DMS53 treated with DMSO at 0.1 percent for 48 hours (cell line): ENCODE results near the gene RPS27L.

ENCODE experiments used
- DNase-seq: peaks from one replicate; lab custom pipeline; 2025; ENCODE audit not compliant: unreplicated experiment; lab: John Stamatoyannopoulos, UW

Gene RPS27L

GRCh38 chr15:63188247-63188925 is 31.1 kb upstream of the RPS27L start:
- DNase-seq: no peak

- DNase-seq: no peak
Observed at GRCh38 chr15:63187589-63188226, 30.4 kb upstream of the RPS27L start.

- no peak for DNase-seq
Observed at GRCh38 chr15:63186065-63186464, 28.8 kb upstream of the RPS27L start.

GRCh38 chr15:63185206-63185605 is 27.9 kb upstream of the RPS27L start:
- no peak for DNase-seq

GRCh38 chr15:63181648-63182047 is 24.4 kb upstream of the RPS27L start:
- no peak for DNase-seq

GRCh38 chr15:63180746-63181145 is 23.5 kb upstream of the RPS27L start:
- no peak for DNase-seq

GRCh38 chr15:63178034-63178433 is 20.8 kb upstream of the RPS27L start:
- DNase-seq: no peak

- no peak for DNase-seq
Observed at GRCh38 chr15:63176302-63176701, 19.0 kb upstream of the RPS27L start.

- DNase-seq: no peak
Observed at GRCh38 chr15:63172851-63173451, 15.7 kb upstream of the RPS27L start.

- DNase-seq: no peak
Observed at GRCh38 chr15:63172376-63172775, 15.1 kb upstream of the RPS27L start.

GRCh38 chr15:63169788-63170187 is 12.5 kb upstream of the RPS27L start:
- no peak for DNase-seq

GRCh38 chr15:63166219-63166618 is 8.9 kb upstream of the RPS27L start:
- no peak for DNase-seq

- DNase-seq: no peak
Observed at GRCh38 chr15:63165166-63165859, 8.0 kb upstream of the RPS27L start.

- no peak for DNase-seq
Observed at GRCh38 chr15:63163217-63163616, 5.9 kb upstream of the RPS27L start.

GRCh38 chr15:63160638-63161037 is 3.4 kb upstream of the RPS27L start:
- DNase-seq: no peak

GRCh38 chr15:63157891-63158431 is 684 bp upstream of the RPS27L start:
- DNase-seq: no peak

GRCh38 chr15:63156755-63157117 is 541 bp downstream of the RPS27L start:
- DNase-seq: no peak

GRCh38 chr15:63156086-63156710 is 1.1 kb downstream of the RPS27L start:
- no peak for DNase-seq

GRCh38 chr15:63155486-63155885 is 1.8 kb downstream of the RPS27L start:
- no peak for DNase-seq

- DNase-seq: peak; percentile 15
Observed at GRCh38 chr15:63151665-63152064, 5.6 kb downstream of the RPS27L start.

GRCh38 chr15:63146684-63147083 is 10.6 kb downstream of the RPS27L start:
- no peak for DNase-seq
